GM18861 (cell line): Measurements from ENCODE around the gene IGSF3.

Experiments
- ATAC-seq: cut with Tn5 transposase; IDR thresholded peaks from one replicate; pipeline ENCODE4 v1.9.1; 2021; ENCODE audit not compliant: unreplicated experiment

The IGSF3 gene

GRCh38 chr1:116561563-116561962 is 106.0 kb downstream of the IGSF3 start:
- ATAC-seq: no peak

- no peak for ATAC-seq
These were observed 106.6 kb downstream of the IGSF3 start for GRCh38 chr1:116560704-116561490.

DNA sequence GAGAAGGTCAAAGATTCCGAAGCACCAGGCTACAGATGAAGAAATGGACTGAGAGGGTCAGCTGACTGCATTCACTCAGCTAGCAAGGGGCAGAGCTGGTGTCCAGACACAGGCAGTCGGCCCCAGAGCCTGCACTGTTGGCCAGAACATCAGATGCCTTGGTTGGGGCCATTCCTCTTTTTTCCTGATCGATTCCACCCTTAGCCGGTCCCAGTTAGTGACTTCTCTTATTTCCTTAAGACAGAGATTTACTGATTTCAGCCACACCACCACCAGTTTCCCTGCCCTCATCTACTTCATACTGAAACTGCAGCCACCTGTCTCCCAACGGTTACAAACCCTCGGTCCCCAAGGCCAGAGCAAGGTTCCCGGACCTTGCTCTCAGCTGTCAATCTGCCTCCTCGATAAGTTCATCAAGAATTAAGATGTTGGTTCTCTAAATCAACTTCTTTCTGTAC is 108.2 kb downstream of the IGSF3 start:
- ATAC-seq: no peak

- no peak for ATAC-seq
These were observed 109.0 kb downstream of the IGSF3 start for GRCh38 chr1:116558571-116558970.

DNA sequence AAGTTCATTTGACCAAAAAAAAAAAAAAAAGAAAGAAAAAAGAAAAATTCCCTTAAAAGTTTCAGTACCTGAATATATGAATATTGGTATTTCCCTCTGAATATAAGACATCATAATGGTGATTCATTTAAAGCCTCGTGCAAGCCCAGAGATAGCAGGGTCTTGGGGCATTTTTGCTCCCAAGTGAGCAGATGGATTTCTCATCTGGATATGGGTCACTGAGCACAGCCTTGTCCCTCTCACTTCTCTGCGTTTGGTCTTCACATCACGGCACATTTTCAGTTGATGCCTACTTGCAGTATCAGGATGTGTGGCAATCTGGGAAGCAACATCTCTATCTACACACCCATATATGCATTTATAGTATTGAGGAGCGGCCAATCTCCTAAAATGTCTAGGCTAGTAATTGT is 109.4 kb downstream of the IGSF3 start:
- peak; percentile 20 for ATAC-seq

GRCh38 chr1:116557323-116557878 is 110.1 kb downstream of the IGSF3 start:
- ATAC-seq: no peak

DNA sequence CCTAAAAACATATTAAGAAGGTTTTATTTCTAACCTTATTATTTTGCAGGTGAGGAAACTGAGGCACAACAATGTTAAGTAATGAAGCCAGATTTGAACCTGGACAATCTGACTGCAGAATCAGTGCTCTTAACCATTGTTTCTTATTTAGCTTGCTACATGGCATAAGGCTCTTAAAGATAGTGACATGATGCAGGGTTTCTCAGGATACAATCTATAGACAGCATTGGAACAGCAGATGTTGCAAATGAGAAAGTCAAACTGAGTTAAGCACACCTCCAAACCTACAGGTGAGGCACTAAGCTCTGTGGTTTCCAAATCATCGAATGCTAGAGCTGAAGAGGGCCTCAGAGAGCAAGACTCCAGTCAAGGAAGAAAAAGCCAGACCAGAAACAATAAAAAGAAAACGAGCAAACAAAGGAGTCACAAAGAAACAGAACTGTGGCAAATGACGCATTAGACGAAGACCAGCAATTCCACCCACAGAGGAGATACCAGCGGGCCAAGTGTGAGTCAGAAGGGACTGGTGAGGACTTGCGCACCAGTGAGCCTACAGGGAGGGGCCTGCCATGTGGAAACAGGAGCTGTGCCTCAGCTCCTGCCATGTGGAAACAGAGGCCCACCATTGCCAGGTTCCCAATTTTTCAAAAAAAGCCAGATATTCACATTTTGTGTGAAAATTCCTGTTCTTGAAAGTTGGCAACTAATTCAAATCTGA is 111.1 kb downstream of the IGSF3 start:
- peak; percentile 38 for ATAC-seq

- no peak for ATAC-seq
These were observed 112.6 kb downstream of the IGSF3 start for GRCh38 chr1:116554924-116555323.

DNA sequence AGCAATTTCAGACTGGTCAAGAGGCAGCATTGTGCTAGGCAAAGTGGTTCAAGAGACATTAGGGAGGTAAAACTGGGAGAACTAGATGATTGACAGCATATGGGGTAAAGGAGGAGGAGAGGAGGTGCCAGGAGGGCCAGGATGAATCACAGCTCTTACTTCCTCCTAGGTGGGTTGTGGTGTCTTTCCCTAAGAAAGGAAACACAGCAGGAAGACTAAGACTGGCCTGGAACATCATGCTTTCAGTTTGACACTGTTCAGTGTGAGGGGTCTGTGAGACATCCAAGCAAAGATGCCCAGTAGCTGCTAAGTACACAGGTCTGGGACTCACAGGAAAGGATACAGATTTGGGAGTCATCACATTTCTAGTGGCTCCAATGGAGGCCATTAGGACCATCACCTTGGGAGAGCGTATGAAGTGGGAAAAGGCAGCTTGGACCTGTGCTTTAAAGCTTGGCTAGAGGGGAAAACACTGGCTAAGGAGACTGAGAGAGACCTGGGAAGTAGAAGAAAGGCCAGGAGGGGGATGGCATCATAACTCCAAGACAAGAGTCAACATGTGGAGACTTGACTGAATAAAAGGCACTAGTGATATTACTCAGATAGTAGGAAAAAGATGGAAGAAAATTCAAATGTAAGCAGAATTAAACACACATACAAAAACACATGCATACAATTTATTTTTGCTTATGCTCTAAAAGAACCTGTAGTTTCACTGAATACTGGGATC is 114.0 kb downstream of the IGSF3 start:
- no peak for ATAC-seq

DNA sequence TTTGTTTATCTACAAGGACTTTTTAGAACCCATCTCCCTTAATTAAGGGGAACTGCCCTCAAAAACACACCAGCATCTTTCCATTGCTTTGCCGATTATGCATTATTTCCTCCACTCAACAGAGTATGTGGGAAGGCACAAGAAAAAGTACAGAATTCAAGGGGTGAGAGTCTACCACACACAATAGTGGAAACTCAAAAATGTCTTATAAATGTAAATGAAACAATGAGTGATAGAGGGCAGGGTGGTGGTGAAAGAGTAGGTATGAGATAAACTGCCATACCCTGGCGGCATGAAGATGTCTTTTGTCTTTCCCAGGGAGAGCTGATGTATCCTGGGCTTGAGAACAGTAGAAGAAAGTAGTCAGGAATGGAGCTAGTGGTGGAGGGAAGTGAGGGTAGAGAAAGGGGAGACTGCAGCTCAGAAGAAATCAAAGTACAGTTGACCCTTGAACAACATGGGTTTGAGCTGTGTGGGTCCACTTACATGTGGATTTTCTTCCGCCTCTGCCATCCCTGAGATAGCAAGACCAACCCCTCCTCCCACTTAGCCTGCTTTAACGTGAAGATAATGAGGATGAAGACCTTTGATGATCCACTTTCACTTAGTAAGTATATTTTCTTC is 121.1 kb downstream of the IGSF3 start:
- no peak for ATAC-seq

DNA sequence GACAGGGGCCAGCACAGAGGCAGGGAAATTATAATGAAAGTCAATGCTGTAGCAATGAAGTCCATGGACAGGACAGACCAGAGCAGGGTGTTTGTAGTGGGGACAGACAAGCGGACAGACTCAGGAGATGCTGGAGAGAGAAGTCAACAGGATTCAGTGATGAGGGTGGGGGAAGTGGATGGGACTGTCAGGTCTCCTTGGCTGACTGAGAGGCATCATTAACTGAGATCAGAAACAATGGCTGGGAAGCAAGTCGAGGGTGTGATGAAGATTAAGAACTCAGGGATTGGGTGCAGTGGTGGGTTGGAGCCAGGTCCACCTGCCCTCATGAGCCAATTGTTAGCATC is 122.2 kb downstream of the IGSF3 start:
- no peak for ATAC-seq

DNA sequence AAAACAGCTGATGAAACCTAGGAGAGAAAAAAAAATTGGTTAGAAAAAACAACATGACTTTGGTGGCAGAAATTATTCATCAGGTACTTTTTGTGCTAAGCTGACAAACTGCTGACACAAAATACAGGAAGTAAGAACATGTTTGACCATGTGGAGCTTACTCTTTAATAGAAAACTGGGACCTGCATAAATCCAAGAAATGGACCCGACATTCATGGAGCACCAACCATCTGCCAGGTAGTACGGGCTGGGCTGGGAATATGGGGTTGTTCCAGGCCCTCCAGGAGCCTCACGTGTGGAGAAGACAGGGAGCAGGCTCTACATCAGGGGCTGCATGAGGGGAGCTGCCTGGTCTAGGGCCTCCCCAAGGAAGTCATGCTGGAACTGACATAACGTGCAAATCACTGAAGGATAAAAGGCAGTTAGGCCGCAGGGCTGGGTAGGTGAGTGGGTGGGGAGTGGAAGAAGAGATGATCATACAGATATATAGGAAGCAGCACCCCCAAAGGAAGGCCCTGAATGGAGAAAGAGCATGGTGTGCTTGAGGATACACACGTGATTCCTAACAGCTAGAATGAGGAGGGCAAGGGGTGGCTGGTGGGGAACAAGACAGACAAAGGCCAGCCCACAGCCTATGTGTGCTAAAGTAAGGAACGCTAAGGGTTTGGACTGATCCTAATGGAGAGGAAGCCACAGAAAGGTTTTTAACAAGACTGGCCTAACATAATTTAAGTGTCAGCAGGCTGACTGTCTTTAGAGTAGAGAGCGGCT is 122.8 kb downstream of the IGSF3 start:
- ATAC-seq: peak; percentile 37

DNA sequence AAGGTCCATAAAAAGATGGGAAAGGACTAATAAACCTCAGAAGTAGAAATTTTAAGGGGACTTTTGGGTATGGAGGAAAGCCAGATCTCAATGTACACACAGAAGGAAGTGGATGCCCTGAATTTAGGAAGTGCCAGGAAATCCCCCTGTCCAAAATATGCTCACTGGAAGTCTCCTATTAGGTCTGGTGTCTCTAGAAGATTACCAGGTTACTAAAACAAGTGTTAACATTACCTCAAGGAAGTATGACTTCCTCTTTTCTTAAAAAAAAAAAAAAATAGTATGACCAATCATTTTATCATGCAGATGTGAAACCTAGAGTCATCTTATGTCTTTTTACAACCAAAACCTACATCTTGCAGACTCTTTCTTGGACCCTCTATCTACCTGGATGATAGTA is 127.4 kb downstream of the IGSF3 start:
- ATAC-seq: peak; percentile 59

DNA sequence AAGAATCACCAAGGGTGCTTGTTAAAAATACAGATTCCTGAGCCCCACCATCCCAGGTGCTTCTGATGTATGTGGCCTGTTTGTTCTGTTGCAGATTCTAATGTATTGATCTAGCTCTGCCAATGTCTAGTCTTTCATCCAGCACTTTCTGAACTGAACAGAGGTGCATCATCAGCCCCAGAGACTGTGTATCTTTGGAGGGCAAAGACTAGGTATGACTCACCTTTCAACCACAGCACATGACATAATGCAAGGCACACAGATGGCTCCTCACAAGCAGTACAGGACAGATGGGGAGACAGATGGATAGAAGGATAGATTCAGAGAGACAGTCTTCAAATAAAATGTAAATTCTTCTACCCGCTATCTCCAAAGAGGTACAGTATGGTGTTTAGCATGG is 129.0 kb downstream of the IGSF3 start:
- peak; percentile 75 for ATAC-seq

- no peak for ATAC-seq
These were observed 129.6 kb downstream of the IGSF3 start for GRCh38 chr1:116537898-116538297.

DNA sequence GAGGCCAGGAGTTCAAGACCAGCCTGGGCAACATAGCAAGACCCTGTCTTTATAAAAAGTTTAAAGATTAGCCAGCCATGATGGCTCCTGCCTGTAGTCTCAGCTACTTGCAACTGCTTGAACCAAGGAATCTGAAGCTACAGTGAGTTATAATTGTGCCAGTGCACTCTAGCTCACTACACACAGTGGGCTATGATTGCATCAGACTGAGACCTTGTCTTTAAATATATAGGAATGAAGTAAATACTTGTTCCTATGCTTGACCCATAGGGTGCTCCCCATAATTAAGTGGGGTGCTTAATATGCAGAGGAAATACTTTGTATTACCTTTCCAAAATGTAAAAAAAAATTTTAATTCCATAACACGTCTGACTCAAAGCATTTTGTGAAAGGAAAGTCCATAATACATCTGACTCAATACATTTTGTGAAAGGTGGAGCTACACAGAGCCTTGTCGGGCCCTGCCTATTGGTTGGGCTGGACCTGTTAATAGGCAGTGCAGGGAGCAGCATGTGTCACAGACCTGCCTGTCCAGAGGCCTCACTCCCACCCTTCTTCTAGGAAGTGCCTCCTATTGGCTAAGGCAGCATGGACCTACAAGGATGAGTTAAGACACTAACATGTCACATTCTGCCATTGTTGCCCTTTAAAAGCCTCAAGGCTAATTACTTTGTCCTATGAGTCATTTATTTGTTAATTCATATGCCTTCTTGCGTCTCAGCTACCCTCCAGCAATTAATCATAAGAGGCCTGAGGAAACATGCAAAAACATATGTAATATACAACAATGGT is 130.3 kb downstream of the IGSF3 start:
- no peak for ATAC-seq

- ATAC-seq: no peak
These were observed 133.4 kb downstream of the IGSF3 start for GRCh38 chr1:116534014-116534739.

DNA sequence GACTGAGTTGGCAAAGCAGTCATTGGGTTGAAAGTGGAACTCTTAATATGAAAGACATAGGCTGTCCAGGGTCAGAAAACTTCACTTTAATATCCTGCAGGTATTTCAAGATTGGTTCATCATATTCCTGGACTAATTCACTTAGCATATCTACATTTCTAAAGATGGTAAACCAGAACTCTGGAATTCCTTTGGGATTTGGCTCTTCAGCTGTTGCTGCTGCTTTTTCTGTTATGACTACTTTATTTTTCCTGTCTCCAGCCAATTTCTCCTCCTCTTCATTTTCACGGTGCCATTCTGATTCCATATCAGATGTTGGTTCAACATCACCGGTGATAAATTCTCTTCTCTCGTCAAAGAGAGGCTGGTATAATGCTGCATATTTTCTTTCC is 134.1 kb downstream of the IGSF3 start:
- no peak for ATAC-seq
